Measurements from ENCODE around the gene ANKMY1.

DNA sequence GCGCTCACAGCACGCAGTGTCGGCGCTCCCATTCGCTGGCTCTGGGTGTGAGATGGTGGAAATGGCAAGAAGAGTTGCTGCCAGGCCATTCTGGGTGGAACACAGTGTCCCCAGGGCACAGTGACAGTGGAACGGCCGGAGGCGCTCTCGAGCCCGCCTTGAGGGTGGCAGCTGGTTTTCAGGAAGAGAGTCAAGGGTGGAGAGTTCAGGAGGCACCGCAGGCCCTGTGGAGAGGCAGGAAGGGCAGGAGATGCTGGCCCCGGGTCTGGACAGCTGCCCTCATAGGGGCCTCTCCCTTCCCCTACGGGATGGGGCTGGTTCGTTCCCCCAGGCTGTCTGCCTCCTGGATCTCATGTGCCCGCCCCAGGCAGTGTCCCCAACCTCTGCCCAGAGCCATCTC, 109.9 kb downstream of the ANKMY1 start:
- no peak for TF ChIP-seq POLR2A (IDR thresholded peaks at IDR 0.05)
- TF ChIP-seq, protein P1, sequence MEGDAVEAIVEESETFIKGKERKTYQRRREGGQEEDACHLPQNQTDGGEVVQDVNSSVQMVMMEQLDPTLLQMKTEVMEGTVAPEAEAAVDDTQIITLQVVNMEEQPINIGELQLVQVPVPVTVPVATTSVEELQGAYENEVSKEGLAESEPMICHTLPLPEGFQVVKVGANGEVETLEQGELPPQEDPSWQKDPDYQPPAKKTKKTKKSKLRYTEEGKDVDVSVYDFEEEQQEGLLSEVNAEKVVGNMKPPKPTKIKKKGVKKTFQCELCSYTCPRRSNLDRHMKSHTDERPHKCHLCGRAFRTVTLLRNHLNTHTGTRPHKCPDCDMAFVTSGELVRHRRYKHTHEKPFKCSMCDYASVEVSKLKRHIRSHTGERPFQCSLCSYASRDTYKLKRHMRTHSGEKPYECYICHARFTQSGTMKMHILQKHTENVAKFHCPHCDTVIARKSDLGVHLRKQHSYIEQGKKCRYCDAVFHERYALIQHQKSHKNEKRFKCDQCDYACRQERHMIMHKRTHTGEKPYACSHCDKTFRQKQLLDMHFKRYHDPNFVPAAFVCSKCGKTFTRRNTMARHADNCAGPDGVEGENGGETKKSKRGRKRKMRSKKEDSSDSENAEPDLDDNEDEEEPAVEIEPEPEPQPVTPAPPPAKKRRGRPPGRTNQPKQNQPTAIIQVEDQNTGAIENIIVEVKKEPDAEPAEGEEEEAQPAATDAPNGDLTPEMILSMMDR (IDR thresholded peaks at IDR 0.05): no peak

Measured in testis (tissue), 2 donors.